ENCODE data around the gene ZNF524.

Gene ZNF524

GRCh38 chr19:55621673-55622231 lies 21.7 kb downstream of the ZNF524 start:
- DNase-seq, result no peak

- no peak for DNase-seq
Observed at GRCh38 chr19:55622242-55622969, 22.3 kb downstream of the ZNF524 start.

- no peak for DNase-seq
Observed at GRCh38 chr19:55623130-55623529, 23.0 kb downstream of the ZNF524 start.

- no peak for DNase-seq
Observed at GRCh38 chr19:55623561-55623960, 23.5 kb downstream of the ZNF524 start.

GRCh38 chr19:55624109-55625003 lies 24.3 kb downstream of the ZNF524 start, which contains the start of gene ZNF784:
ZNF784 (minus strand) TSS chr19:55624566; CDS start chr19:55624561, 5 bp downstream.
- peak; percentile 91 for DNase-seq

- no peak for DNase-seq
Observed at GRCh38 chr19:55625004-55625326, 24.9 kb downstream of the ZNF524 start.

GRCh38 chr19:55626350-55626749 lies 26.3 kb downstream of the ZNF524 start:
- DNase-seq, result peak; percentile 84

- DNase-seq, result peak; percentile 93
Observed at GRCh38 chr19:55632463-55632834, 32.4 kb downstream of the ZNF524 start.

GRCh38 chr19:55633861-55634260 lies 33.8 kb downstream of the ZNF524 start:
- no peak for DNase-seq

- DNase-seq, result peak; percentile 30
Observed at GRCh38 chr19:55635334-55635717, 35.2 kb downstream of the ZNF524 start.

- DNase-seq, result no peak
Observed at GRCh38 chr19:55635856-55636440, 35.9 kb downstream of the ZNF524 start.

- no peak for DNase-seq
Observed at GRCh38 chr19:55636723-55637122, 36.6 kb downstream of the ZNF524 start.

- no peak for DNase-seq
Observed at GRCh38 chr19:55637534-55637933, 37.4 kb downstream of the ZNF524 start.

- DNase-seq, result peak; percentile 75
Observed at GRCh38 chr19:55638864-55639359, 38.8 kb downstream of the ZNF524 start.

- peak; percentile 80 for DNase-seq
Observed at GRCh38 chr19:55640043-55640576, 40.0 kb downstream of the ZNF524 start.

GRCh38 chr19:55640577-55641425 lies 40.7 kb downstream of the ZNF524 start, which contains the start of gene ZNF580:
ZNF580 (plus strand) TSS chr19:55641002; CDS start chr19:55642509, 1,507 bp downstream.
- DNase-seq, result peak; percentile 67

GRCh38 chr19:55641426-55642152 lies 41.5 kb downstream of the ZNF524 start:
- peak; percentile 46 for DNase-seq

GRCh38 chr19:55642153-55643002 lies 42.3 kb downstream of the ZNF524 start:
- peak; percentile 22 for DNase-seq

GRCh38 chr19:55643003-55643886 lies 43.2 kb downstream of the ZNF524 start, which contains the start of gene ZNF581:
ZNF581 (plus strand) TSS chr19:55643649; CDS start chr19:55644572, 923 bp downstream.
- DNase-seq, result peak; percentile 81

Measured in CD4-positive, alpha-beta T cell treated with Interleukin-21 for 1 hour (primary cell).